ENCODE results near the gene EFCAB10.

DNA sequence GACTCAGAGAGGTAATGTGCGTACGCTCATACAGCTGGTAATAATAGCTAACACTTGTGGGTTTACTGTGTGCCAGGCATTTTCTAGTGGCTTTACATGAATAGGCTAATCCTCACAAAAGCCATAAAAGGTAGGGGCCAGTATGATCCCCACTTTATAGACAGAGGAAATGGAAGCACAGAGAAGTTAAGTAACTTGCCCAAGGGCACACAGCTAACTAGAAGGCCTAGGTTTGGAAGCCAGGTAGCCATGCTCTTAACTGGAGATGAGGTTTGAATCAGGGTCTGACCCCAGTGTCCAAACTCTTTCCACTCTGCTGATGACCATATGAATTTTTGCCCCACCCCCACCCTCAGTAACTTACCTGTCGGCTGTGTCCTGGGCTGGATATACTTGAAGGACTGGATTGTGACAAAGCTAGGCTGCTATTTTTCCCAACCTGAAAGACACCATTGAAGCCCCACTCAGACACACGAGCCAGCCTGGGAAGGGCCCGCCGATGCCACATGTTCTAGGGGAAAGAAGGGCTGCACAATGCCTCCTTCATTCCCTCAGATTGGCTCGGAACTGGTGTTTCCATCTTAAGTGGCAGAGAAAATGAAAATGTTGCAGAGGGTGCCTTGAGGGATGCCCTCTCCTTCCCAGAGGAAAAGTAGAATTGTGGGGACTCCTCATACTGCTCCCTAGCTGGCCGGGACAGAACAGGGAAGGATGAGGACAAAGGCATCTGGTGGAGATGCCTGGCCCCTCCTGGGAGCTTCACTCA, 29.1 kb upstream of the EFCAB10 start:
- TF ChIP-seq, protein P1, sequence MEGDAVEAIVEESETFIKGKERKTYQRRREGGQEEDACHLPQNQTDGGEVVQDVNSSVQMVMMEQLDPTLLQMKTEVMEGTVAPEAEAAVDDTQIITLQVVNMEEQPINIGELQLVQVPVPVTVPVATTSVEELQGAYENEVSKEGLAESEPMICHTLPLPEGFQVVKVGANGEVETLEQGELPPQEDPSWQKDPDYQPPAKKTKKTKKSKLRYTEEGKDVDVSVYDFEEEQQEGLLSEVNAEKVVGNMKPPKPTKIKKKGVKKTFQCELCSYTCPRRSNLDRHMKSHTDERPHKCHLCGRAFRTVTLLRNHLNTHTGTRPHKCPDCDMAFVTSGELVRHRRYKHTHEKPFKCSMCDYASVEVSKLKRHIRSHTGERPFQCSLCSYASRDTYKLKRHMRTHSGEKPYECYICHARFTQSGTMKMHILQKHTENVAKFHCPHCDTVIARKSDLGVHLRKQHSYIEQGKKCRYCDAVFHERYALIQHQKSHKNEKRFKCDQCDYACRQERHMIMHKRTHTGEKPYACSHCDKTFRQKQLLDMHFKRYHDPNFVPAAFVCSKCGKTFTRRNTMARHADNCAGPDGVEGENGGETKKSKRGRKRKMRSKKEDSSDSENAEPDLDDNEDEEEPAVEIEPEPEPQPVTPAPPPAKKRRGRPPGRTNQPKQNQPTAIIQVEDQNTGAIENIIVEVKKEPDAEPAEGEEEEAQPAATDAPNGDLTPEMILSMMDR (IDR thresholded peaks at IDR 0.05): no peak
- no peak for TF ChIP-seq POLR2A (IDR thresholded peaks at IDR 0.05)
